GM18873 (cell line): ENCODE measurements around the gene RHBDL1.

Source experiments
- ATAC-seq: cut with Tn5 transposase; IDR thresholded peaks from one replicate; pipeline ENCODE4 v1.9.1; 2021; ENCODE audit warnings: mild to moderate bottlenecking, moderate library complexity, moderate number of reproducible peaks; ENCODE audit not compliant: unreplicated experiment, low FRiP score

Gene RHBDL1

GRCh38 chr16:672371-672770 is 3.1 kb upstream of the RHBDL1 start:
- no peak for ATAC-seq

- no peak for ATAC-seq
These were observed 2.6 kb upstream of the RHBDL1 start for GRCh38 chr16:672851-673250.

- no peak for ATAC-seq
These were observed 2.0 kb upstream of the RHBDL1 start for GRCh38 chr16:673399-673991.

GRCh38 chr16:674214-674881 is 1.1 kb upstream of the RHBDL1 start:
- ATAC-seq, result no peak

- ATAC-seq, result no peak
These were observed 553 bp downstream of the RHBDL1 start for GRCh38 chr16:675884-676564.

- ATAC-seq, result no peak
These were observed 1.1 kb downstream of the RHBDL1 start for GRCh38 chr16:676565-676902.

- no peak for ATAC-seq
These were observed 1.4 kb downstream of the RHBDL1 start for GRCh38 chr16:676913-677312.

GRCh38 chr16:677316-678190 is 2.1 kb downstream of the RHBDL1 start:
- no peak for ATAC-seq

- no peak for ATAC-seq
These were observed 2.9 kb downstream of the RHBDL1 start for GRCh38 chr16:678209-678857.

DNA sequence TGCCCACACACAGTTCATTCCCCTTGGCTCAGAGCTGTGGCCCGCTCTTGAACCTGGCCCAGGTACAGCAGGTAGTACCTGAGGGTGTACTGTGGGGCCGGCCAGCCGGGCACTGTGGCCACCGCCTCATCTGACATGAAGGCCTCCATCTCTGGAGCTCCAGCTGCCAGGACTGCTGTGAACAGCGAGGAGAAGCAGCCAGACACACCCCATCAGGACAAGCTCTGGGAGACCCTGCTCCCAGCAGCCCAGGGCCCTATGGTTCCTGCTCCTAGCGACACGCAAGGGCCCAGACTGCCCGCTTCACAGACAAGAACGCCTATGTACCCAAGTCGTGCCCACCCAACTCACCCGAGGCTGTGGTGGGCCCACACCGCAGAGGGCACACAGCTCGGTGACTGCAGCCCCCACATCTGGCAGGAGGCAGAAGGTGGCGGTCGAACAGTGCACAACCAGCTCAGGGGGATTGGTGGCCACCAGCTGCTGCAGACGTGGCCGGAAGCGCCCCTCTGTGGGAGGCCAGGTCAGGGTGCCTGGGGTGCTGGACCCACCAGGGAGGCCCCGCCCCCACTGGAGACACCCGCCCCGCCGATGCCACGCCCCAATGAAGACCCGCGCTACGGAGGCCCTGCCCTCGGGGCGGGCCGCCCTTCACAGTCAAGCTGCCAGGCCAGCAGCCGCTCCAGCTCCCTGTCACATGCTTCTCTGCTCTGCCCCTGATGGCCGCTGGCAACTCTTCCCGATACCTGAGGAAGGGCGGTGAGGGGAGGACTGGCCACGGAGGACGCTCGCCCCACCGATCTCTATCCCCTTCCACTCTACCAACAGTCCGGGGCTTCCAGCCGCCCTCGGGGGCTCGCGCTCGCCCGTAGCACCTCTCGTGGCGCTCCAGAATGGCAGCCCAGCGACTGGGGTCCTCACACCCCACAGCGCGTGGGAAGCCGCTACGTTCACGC is 3.7 kb downstream of the RHBDL1 start:
- ATAC-seq, result no peak

GRCh38 chr16:679814-680624 is 4.5 kb downstream of the RHBDL1 start, which contains the start of gene STUB1:
Gene STUB1 (plus strand): TSS chr16:680410. CDS start chr16:680526, 116 bp downstream.
- ATAC-seq, result no peak

- no peak for ATAC-seq
These were observed 5.1 kb downstream of the RHBDL1 start for GRCh38 chr16:680625-680945.

DNA sequence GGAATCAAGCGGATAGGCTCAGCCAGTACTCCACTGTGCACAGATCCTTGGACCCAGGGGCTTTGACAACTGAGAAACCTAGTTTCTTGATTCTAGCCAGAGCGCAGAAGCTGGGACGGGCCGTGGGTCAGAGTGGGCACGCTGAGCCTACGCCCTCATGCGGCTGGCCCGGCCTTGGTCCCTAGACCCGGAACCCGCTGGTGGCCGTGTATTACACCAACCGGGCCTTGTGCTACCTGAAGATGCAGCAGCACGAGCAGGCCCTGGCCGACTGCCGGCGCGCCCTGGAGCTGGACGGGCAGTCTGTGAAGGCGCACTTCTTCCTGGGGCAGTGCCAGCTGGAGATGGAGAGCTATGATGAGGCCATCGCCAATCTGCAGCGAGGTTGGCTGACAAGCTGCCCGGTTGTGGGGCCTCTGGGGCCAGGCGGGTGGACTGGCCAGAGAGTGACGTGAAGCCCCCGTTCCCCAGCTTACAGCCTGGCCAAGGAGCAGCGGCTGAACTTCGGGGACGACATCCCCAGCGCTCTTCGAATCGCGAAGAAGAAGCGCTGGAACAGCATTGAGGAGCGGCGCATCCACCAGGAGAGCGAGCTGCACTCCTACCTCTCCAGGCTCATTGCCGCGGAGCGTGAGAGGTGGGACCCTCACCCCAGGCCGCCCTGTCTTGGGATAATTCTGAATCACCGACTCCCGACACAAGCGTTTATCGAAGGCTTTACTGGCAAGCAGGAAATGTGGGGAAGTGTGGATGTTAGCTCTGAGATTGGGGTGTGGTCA is 5.7 kb downstream of the RHBDL1 start:
- no peak for ATAC-seq

- ATAC-seq, result no peak
These were observed 6.4 kb downstream of the RHBDL1 start for GRCh38 chr16:681746-682427.

- ATAC-seq, result no peak
These were observed 7.3 kb downstream of the RHBDL1 start for GRCh38 chr16:682493-683395.

- ATAC-seq, result no peak
These were observed 8.1 kb downstream of the RHBDL1 start for GRCh38 chr16:683396-684070.
